Measurements from ENCODE around the gene HHIPL1.

DNA sequence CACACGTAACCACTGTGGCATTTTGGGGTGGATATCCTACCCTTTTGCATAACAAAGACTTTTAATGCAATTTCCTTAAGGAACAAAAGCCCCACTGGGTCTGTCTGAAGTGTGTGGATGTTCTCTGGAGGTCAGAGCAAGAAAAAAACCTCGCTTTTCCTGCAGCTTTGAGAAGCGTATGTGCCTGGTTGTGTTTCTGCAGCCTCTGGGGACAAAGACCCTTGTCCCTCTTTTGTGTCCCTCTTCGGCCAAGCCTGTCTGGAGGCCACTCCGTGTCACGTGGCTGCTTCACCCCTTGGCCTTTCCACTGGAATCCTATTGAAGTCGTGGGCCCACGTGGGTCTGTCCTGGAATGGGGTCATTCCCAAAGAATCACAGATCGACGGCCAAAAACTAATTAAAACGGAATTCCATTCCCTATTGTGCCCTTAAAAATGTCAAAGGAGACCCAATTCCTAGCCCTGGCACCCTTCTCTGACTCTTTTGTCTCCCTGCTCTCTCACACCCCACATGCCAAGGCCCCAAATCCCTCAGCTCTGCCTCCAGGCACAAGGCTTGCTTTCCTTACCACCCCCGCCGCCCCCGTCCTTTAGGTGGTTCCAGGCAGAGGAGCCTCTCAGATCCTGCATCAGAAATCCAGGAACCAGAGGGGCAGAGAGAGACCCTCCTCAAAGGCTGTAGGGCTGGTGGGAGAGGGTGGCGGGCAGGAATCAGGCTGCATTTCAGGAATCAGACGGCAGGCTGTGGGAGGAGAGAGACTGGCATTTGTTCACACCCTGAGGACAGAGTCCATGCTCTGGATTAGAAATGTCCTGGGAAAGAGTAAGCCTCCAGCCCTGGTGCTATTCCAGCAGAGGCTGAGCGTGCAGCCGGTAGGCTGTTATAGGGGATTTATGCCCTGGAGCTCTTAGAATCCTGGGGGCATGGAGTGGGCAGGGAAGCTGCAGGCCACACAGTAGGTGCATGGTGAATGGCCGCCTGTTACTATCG lies 26.6 kb downstream of the HHIPL1 start:
- no peak for TF ChIP-seq POLR2A (IDR thresholded peaks at IDR 0.05; ENCODE audit: low read depth, low read length)
- TF ChIP-seq, protein P1, sequence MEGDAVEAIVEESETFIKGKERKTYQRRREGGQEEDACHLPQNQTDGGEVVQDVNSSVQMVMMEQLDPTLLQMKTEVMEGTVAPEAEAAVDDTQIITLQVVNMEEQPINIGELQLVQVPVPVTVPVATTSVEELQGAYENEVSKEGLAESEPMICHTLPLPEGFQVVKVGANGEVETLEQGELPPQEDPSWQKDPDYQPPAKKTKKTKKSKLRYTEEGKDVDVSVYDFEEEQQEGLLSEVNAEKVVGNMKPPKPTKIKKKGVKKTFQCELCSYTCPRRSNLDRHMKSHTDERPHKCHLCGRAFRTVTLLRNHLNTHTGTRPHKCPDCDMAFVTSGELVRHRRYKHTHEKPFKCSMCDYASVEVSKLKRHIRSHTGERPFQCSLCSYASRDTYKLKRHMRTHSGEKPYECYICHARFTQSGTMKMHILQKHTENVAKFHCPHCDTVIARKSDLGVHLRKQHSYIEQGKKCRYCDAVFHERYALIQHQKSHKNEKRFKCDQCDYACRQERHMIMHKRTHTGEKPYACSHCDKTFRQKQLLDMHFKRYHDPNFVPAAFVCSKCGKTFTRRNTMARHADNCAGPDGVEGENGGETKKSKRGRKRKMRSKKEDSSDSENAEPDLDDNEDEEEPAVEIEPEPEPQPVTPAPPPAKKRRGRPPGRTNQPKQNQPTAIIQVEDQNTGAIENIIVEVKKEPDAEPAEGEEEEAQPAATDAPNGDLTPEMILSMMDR (IDR thresholded peaks at IDR 0.05; ENCODE audit: extremely low read depth in 1 of 2, insufficient read depth in 1 of 2, low read depth in 1 of 2, low read length in 2 of 2): no peak
- TF ChIP-seq POLR2AphosphoS5 (IDR thresholded peaks at IDR 0.05; ENCODE audit: insufficient read depth, low read depth, low read length): no peak
- TF ChIP-seq, protein P2, sequence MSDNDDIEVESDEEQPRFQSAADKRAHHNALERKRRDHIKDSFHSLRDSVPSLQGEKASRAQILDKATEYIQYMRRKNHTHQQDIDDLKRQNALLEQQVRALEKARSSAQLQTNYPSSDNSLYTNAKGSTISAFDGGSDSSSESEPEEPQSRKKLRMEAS (IDR thresholded peaks at IDR 0.05; ENCODE audit: insufficient read depth, insufficient read length): no peak

All from endothelial cell of umbilical vein (primary cell).